ENCODE measurements around the gene ARHGEF26. TPM values are rescaled to one million over a fixed set of nuclear protein-coding genes. Genes with fewer than 3 reads are reported as not detected.
A peak's percentile ranks its signal among the peaks of the same experiment; 100 is the strongest.

ARHGEF26 gene
- polyA plus RNA-seq, 1 donor (not counting 4 experiments of a cell fraction or from before 2014, with no cell fraction given) = 2.2 TPM

DNA sequence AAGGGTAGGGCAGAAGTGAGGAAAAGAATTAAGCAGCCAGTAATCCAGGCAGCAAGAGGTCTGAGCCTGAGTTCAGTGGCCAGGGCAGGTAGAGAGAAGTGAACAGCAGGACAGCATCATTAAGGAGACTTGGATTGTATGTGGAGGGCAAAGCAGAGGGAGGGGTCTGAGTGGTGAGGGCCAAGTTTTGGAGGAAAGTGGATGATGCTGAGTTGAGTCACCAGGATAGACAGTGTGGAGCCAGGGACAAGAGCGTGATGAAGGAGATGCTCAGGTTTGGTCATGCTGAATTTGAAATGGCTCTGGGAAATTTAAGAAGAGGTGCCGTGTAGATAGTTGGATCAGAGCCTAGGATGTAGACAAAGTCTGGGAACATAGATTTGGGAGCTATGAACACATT, 93.1 kb downstream of the ARHGEF26 start:
- no peaks in the 10 kb centered on the region for H3K9me3 ChIP-seq (ENCODE audit: control insufficient read depth, low read depth, low read length)
- H2AFZ ChIP-seq (ENCODE audit: control insufficient read depth, low read length) = no peak overlapping the region
- H4K20me1 ChIP-seq (ENCODE audit: control insufficient read depth, extremely low read depth, insufficient read depth, low read length) = no peaks in the 10 kb centered on the region
- no peaks in the 10 kb centered on the region for H3K27me3 ChIP-seq (ENCODE audit: control insufficient read depth, extremely low read depth, insufficient read depth, low read length)
- no peak overlapping the region for H3K27ac ChIP-seq (ENCODE audit: control insufficient read depth, insufficient read depth, low read length)
- H3K4me3 ChIP-seq (ENCODE audit: control insufficient read depth in 2 of 3, extremely low read depth in 1 of 3, insufficient read depth in 2 of 3, low read depth in 1 of 3, low read length in 3 of 3) = no peak overlapping the region
- dilution Hi-C loops (cut with MboI; ENCODE audit: extremely low pct_ligation_motif_present, low sequenced_read_pairs) = no loop called here
- H3K36me3 ChIP-seq (ENCODE audit: control insufficient read depth in 2 of 2, extremely low read depth in 1 of 2, insufficient read depth in 2 of 2, low read length in 2 of 2) = no peaks in the 10 kb centered on the region
- H3K79me2 ChIP-seq (ENCODE audit: control insufficient read depth, insufficient read depth, low read length) = no peaks in the 10 kb centered on the region
- TF ChIP-seq, protein P1, sequence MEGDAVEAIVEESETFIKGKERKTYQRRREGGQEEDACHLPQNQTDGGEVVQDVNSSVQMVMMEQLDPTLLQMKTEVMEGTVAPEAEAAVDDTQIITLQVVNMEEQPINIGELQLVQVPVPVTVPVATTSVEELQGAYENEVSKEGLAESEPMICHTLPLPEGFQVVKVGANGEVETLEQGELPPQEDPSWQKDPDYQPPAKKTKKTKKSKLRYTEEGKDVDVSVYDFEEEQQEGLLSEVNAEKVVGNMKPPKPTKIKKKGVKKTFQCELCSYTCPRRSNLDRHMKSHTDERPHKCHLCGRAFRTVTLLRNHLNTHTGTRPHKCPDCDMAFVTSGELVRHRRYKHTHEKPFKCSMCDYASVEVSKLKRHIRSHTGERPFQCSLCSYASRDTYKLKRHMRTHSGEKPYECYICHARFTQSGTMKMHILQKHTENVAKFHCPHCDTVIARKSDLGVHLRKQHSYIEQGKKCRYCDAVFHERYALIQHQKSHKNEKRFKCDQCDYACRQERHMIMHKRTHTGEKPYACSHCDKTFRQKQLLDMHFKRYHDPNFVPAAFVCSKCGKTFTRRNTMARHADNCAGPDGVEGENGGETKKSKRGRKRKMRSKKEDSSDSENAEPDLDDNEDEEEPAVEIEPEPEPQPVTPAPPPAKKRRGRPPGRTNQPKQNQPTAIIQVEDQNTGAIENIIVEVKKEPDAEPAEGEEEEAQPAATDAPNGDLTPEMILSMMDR (optimal IDR thresholded peaks at IDR 0.05 in 1 of 3, IDR thresholded peaks at IDR 0.05 in 1 of 3, conservative IDR thresholded peaks at IDR 0.05 in 1 of 3; ENCODE audit: extremely low read depth in 1 of 3, insufficient read depth in 2 of 3, low read length in 3 of 3) = no peak
- no peak for TF ChIP-seq EZH2 (IDR thresholded peaks at IDR 0.05; ENCODE audit: low read length)
- no peaks in the 10 kb centered on the region for H3K4me1 ChIP-seq (ENCODE audit: control insufficient read depth, extremely low read depth, insufficient read depth, low read length)
- no peaks in the 10 kb centered on the region for H3K9me1 ChIP-seq (ENCODE audit: control insufficient read depth, extremely low read depth, insufficient read depth, low read length)
- DNase-seq (ENCODE audit: low read depth, low spot score) (no peak), FAIRE-seq (peak; percentile 82)
- no peak overlapping the region for H3K4me2 ChIP-seq (ENCODE audit: control insufficient read depth, extremely low read depth, insufficient read depth, low read depth, low read length)
- no peak overlapping the region for H3K9ac ChIP-seq (ENCODE audit: control insufficient read depth, extremely low read depth, insufficient read depth, low read length)

DNA sequence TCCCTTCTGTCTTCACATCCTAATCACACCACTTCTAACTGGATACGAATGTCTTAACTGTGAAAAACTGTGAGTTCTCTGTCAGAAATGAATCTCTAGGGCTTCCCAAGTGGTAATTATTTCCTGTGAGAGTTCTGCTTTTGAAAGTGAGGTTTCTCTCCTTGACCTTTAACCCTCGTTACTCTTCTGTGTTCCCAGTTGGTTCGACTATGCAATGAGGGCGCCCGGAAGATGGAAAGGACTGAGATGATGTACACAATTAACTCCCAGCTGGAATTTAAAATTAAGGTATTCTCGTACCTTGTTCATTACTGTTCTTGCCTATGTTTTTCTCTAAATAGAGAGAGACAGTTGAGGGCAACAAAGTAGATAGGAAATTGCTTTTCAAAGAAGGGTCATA, 96.5 kb downstream of the ARHGEF26 start:
- Histone ChIP-seq H3K4me3 (ENCODE audit: control insufficient read depth in 2 of 3, extremely low read depth in 1 of 3, insufficient read depth in 2 of 3, low read depth in 1 of 3, low read length in 3 of 3) (no peak overlapping the region), H3K4me2 (ENCODE audit: control insufficient read depth, extremely low read depth, insufficient read depth, low read depth, low read length) (no peak overlapping the region), H2AFZ (ENCODE audit: control insufficient read depth, low read length) (no peak overlapping the region), H3K27ac (ENCODE audit: control insufficient read depth, insufficient read depth, low read length) (no peak overlapping the region), H4K20me1 (ENCODE audit: control insufficient read depth, extremely low read depth, insufficient read depth, low read length) (no peaks in the 10 kb centered on the region), H3K4me1 (ENCODE audit: control insufficient read depth, extremely low read depth, insufficient read depth, low read length) (no peaks in the 10 kb centered on the region), H3K9ac (ENCODE audit: control insufficient read depth, extremely low read depth, insufficient read depth, low read length) (no peak overlapping the region), H3K79me2 (ENCODE audit: control insufficient read depth, insufficient read depth, low read length) (no peaks in the 10 kb centered on the region), H3K9me3 (ENCODE audit: control insufficient read depth, low read depth, low read length) (no peaks in the 10 kb centered on the region), H3K27me3 (ENCODE audit: control insufficient read depth, extremely low read depth, insufficient read depth, low read length) (no peaks in the 10 kb centered on the region), H3K9me1 (ENCODE audit: control insufficient read depth, extremely low read depth, insufficient read depth, low read length) (no peaks in the 10 kb centered on the region), H3K36me3 (ENCODE audit: control insufficient read depth in 2 of 2, extremely low read depth in 1 of 2, insufficient read depth in 2 of 2, low read length in 2 of 2) (peaks cover 0 to 2% of the 10 kb centered on the region in 2 experiments)
- no peak for DNase-seq (ENCODE audit: low read depth, low spot score)
- dilution Hi-C loops (cut with MboI; ENCODE audit: extremely low pct_ligation_motif_present, low sequenced_read_pairs) = no loop called here
- TF ChIP-seq EZH2 (IDR thresholded peaks at IDR 0.05; ENCODE audit: low read length) = no peak
- TF ChIP-seq, protein P1 (optimal IDR thresholded peaks at IDR 0.05 in 1 of 3, IDR thresholded peaks at IDR 0.05 in 1 of 3, conservative IDR thresholded peaks at IDR 0.05 in 1 of 3; ENCODE audit: extremely low read depth in 1 of 3, insufficient read depth in 2 of 3, low read length in 3 of 3) = no peak
- no peak for FAIRE-seq

Measured in keratinocyte (primary cell).